DND-41 (cell line): ENCODE measurements around the gene KRTAP10-12.

Source experiments
- CTCF ChIP-seq: IDR thresholded peaks from 2 replicates; pipeline ENCODE4 v1.5.1; 2012; ENCODE audit warnings: borderline replicate concordance, low read length, moderate library complexity, mild to moderate bottlenecking; ENCODE audit not compliant: poor library complexity, severe bottlenecking; ENCODE audit errors: extremely low read depth
- EZH2 ChIP-seq: IDR thresholded peaks from 3 replicates; pipeline ENCODE4 v1.6.1; 2012; ENCODE audit warnings: borderline replicate concordance, low read depth, mild to moderate bottlenecking, moderate library complexity, low read length, inconsistent platforms; ENCODE audit not compliant: severe bottlenecking

- no peak for TF ChIP-seq CTCF
- TF ChIP-seq EZH2 = no peak
Observed at GRCh38 chr21:44667612-44668011, 29.4 kb upstream of the KRTAP10-12 start.
